ENCODE data around the gene MAML3. TPM values are rescaled to one million over a fixed set of nuclear protein-coding genes. Genes with fewer than 3 reads are reported as not detected.

MAML3 gene
- total RNA-seq, 1 donor from 2014 or later, result 8.1 TPM

DNA sequence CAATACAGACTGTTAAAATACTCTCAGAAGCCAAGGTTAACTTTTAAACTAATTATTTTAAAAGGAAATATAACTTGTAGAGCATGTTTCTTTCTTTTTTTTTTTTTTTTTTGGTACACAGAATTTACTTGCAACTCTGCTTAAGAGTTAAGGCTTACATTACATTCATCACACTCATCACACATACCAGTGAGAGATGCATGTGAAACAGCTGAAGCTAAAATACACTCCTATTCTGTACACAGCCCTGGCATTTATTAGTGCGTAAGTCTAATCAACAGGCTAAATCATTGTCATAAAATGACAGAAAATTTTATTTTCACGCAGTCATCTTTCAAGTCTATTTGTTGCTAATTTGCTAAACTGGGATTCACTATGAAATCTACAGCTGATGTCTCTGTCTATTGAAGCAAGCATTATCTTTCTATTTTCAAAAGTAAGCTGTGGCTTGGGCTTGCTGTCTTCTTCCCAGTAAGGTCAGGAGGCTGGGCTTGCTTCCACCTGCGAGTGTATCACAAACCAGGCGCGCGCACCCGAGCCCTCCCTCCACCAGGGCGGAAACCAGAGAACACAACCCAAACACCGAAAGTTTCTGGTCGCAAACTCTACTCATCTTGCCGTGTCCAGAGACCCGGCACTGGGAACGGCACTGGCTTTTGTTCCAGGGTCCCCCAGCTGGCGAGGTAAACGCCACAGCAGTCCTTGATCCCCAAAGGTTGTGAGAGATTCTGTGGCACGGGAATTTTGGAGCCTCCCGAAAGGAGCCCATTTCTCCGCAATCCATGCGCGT lies 3.9 kb downstream of the MAML3 start:
- Mint-ChIP-seq H3K27me3 (ENCODE audit: low read depth, unreplicated experiment) (no peaks in the 10 kb centered on the region), H3K4me1 (ENCODE audit: low read depth, unreplicated experiment) (peaks cover 24% of the 10 kb centered on the region), H3K4me3 (ENCODE audit: unreplicated experiment) (peak overlapping the region; percentile 92), H3K36me3 (ENCODE audit: low read depth, unreplicated experiment) (no peaks in the 10 kb centered on the region), H3K27ac (ENCODE audit: unreplicated experiment) (peak overlapping the region; percentile 96), H3K9me3 (ENCODE audit: unreplicated experiment) (no peaks in the 10 kb centered on the region)
- peaks cover 7% of the 10 kb centered on the region for H3K4me1 ChIP-seq (ENCODE audit: insufficient read depth, low read length)
- TF ChIP-seq, protein P1, sequence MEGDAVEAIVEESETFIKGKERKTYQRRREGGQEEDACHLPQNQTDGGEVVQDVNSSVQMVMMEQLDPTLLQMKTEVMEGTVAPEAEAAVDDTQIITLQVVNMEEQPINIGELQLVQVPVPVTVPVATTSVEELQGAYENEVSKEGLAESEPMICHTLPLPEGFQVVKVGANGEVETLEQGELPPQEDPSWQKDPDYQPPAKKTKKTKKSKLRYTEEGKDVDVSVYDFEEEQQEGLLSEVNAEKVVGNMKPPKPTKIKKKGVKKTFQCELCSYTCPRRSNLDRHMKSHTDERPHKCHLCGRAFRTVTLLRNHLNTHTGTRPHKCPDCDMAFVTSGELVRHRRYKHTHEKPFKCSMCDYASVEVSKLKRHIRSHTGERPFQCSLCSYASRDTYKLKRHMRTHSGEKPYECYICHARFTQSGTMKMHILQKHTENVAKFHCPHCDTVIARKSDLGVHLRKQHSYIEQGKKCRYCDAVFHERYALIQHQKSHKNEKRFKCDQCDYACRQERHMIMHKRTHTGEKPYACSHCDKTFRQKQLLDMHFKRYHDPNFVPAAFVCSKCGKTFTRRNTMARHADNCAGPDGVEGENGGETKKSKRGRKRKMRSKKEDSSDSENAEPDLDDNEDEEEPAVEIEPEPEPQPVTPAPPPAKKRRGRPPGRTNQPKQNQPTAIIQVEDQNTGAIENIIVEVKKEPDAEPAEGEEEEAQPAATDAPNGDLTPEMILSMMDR (IDR thresholded peaks at IDR 0.05; ENCODE audit: insufficient read depth, low read depth, low read length), result no peak
- H3K4me3 ChIP-seq (ENCODE audit: insufficient read depth, low read depth, low read length), result peak overlapping the region; percentile 97
- peaks cover 7% of the 10 kb centered on the region for H3K79me2 ChIP-seq (ENCODE audit: insufficient read depth, low read length)
- peak overlapping the region; percentile 82 for H2AFZ ChIP-seq (ENCODE audit: low read depth, low read length)
- FAIRE-seq (no peak), DNase-seq (ENCODE audit: low read depth) (peak; percentile 53)
- H3K4me2 ChIP-seq (ENCODE audit: low read length), result peak overlapping the region; percentile 99
- peak overlapping the region; percentile 91 for H3K9ac ChIP-seq (ENCODE audit: low read length)
- H4K20me1 ChIP-seq (ENCODE audit: insufficient read depth, low read length), result no peaks in the 10 kb centered on the region
- H3K27ac ChIP-seq (ENCODE audit: low read depth, low read length), result peak overlapping the region; percentile 91
- H3K9me3 ChIP-seq (ENCODE audit: insufficient read depth, low read depth, low read length), result no peaks in the 10 kb centered on the region
- no peaks in the 10 kb centered on the region for H3K27me3 ChIP-seq (ENCODE audit: insufficient read depth, low read length)
- H3K36me3 ChIP-seq (ENCODE audit: insufficient read depth, low read length), result no peaks in the 10 kb centered on the region

DNA sequence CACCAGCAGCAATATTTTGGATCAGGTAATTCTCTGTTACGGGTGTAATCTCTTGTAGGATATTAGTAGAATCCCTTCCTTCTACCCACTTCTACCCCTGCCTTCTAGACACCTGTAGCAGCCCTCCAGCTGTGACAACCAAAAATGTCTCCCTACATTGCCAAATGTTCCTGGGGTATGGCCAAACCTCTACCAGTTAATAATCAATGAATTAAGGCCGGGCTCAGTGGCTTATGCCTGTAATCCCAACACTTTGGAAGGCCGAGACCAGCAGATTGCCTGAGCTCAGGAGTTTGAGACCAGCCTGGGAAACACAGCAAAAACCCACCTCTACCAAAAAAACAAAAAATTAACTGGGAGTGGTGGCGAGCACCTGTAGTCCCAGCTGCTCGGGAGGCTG lies 9.9 kb downstream of the MAML3 start:
- Mint-ChIP-seq H3K27me3 (ENCODE audit: low read depth, unreplicated experiment) (no peaks in the 10 kb centered on the region), H3K9me3 (ENCODE audit: unreplicated experiment) (no peaks in the 10 kb centered on the region), H3K27ac (ENCODE audit: unreplicated experiment) (no peak overlapping the region), H3K4me3 (ENCODE audit: unreplicated experiment) (no peak overlapping the region), H3K36me3 (ENCODE audit: low read depth, unreplicated experiment) (no peaks in the 10 kb centered on the region), H3K4me1 (ENCODE audit: low read depth, unreplicated experiment) (peaks cover 22% of the 10 kb centered on the region)
- H3K27me3 ChIP-seq (ENCODE audit: insufficient read depth, low read length), result no peaks in the 10 kb centered on the region
- H3K4me3 ChIP-seq (ENCODE audit: insufficient read depth, low read depth, low read length), result no peak overlapping the region
- FAIRE-seq, result no peak
- no peak overlapping the region for H2AFZ ChIP-seq (ENCODE audit: low read depth, low read length)
- no peaks in the 10 kb centered on the region for H4K20me1 ChIP-seq (ENCODE audit: insufficient read depth, low read length)
- DNase-seq (ENCODE audit: low read depth), result no peak
- H3K79me2 ChIP-seq (ENCODE audit: insufficient read depth, low read length), result peaks cover 7% of the 10 kb centered on the region
- no peaks in the 10 kb centered on the region for H3K36me3 ChIP-seq (ENCODE audit: insufficient read depth, low read length)
- no peaks in the 10 kb centered on the region for H3K9me3 ChIP-seq (ENCODE audit: insufficient read depth, low read depth, low read length)
- TF ChIP-seq EZH2 (IDR thresholded peaks at IDR 0.05; ENCODE audit: insufficient read depth, low read length), result no peak
- TF ChIP-seq, protein P1 (IDR thresholded peaks at IDR 0.05; ENCODE audit: insufficient read depth, low read depth, low read length), result no peak
- H3K9ac ChIP-seq (ENCODE audit: low read length), result no peak overlapping the region
- H3K4me2 ChIP-seq (ENCODE audit: low read length), result no peak overlapping the region
- H3K4me1 ChIP-seq (ENCODE audit: insufficient read depth, low read length), result no peaks in the 10 kb centered on the region
- H3K27ac ChIP-seq (ENCODE audit: low read depth, low read length), result no peak overlapping the region

DNA sequence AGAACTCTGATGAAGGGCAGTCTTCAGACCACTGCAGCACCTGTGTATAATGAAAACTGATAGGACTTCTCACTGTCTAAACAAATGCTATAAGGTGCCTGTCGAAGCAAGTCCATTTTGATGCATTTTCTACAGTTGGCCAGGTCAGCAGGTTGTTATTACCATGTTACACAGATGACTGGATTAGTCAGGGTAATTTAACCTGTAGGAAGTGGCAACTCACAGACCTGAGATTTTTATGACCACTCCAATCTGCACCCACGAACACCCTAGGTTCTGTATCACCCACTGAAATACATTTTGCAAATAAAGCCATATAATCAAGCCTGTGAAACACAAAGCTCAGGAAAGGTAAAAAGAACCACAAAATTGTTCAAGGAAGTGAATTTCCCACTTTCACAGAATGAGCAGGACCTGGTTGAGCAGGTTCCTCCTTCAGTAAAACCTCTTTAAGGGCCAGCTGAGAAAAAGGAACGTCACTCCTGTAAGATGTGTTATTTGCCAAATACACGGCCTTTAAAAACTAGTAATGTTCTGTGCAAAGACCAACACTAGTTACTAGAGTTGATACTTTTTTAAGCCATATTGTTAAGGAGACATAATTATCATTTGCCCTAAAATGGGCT lies 12.7 kb downstream of the MAML3 start:
- no peaks in the 10 kb centered on the region for H3K79me2 ChIP-seq (ENCODE audit: insufficient read depth, low read length)
- H3K27me3 ChIP-seq (ENCODE audit: insufficient read depth, low read length), result no peaks in the 10 kb centered on the region
- TF ChIP-seq, protein P1 (IDR thresholded peaks at IDR 0.05; ENCODE audit: insufficient read depth, low read depth, low read length), result no peak
- no peak for TF ChIP-seq EZH2 (IDR thresholded peaks at IDR 0.05; ENCODE audit: insufficient read depth, low read length)
- H3K4me3 ChIP-seq (ENCODE audit: insufficient read depth, low read depth, low read length), result no peak overlapping the region
- DNase-seq (ENCODE audit: low read depth) (no peak), FAIRE-seq (no peak)
- H3K27me3 Mint-ChIP-seq (ENCODE audit: low read depth, unreplicated experiment), result no peaks in the 10 kb centered on the region
- no peak overlapping the region for H3K27ac Mint-ChIP-seq (ENCODE audit: unreplicated experiment)
- H3K27ac ChIP-seq (ENCODE audit: low read depth, low read length), result no peak overlapping the region
- no peaks in the 10 kb centered on the region for H3K9me3 Mint-ChIP-seq (ENCODE audit: unreplicated experiment)
- H3K36me3 ChIP-seq (ENCODE audit: insufficient read depth, low read length), result no peaks in the 10 kb centered on the region
- peaks cover 15% of the 10 kb centered on the region for H3K4me1 ChIP-seq (ENCODE audit: insufficient read depth, low read length)
- H2AFZ ChIP-seq (ENCODE audit: low read depth, low read length), result no peak overlapping the region
- H3K36me3 Mint-ChIP-seq (ENCODE audit: low read depth, unreplicated experiment), result no peaks in the 10 kb centered on the region
- no peak overlapping the region for H3K9ac ChIP-seq (ENCODE audit: low read length)
- no peaks in the 10 kb centered on the region for H4K20me1 ChIP-seq (ENCODE audit: insufficient read depth, low read length)
- H3K4me1 Mint-ChIP-seq (ENCODE audit: low read depth, unreplicated experiment), result peaks cover 21% of the 10 kb centered on the region
- no peak overlapping the region for H3K4me2 ChIP-seq (ENCODE audit: low read length)
- no peak overlapping the region for H3K4me3 Mint-ChIP-seq (ENCODE audit: unreplicated experiment)
- no peaks in the 10 kb centered on the region for H3K9me3 ChIP-seq (ENCODE audit: insufficient read depth, low read depth, low read length)

All from astrocyte (in vitro differentiated cells and primary cell).